ENCODE results near the gene ZNF566.
"Not testable (repeated sequence)": the region's sequence is repeated elsewhere in the genome, so short reads cannot be mapped to it uniquely, and the experiment has no call there.

Gene ZNF566

DNA sequence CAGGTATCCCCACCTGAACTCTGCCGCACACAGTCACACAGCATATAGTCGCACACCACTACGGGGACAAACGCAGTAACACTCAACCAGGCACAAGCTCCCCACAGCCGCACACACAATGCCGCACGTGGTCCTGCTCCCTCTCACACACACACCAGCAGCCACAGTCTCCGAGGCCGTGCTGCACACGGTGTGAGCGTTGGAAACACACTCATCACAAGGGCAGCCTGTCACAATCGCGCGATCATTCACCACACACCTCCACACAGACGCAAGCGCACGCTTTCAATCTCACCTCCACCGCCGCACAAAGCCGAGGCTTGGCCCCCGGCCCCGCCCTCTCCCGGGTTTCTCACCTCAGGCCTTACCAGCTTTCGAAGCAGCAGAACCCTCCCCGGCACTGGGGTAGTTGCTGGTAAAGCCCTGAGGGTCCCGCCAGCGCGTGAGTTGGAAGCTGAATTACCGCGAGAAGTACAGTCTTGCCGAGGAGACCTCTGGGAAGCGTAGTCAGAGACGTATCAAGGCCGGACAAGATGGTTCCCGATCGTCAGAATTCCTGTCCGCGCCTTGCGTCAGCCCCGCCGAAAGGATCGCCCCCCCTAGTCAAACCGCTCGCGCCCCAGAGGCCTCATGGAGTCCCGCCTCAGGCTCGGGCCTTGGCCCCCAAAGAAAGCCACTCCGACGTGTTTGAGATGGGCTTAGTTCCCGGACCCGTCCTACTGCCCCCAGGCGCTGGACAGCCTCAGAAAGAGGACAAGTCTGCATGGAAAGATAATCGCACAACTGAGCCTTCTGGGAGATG, at the start of gene ZNF566:
Gene ZNF566, minus strand, starts transcription at position 444 of the 802 bp plus-strand sequence. CDS start 13,004 bp downstream, outside the sequence.
- DNase-seq (ENCODE audit: low read depth in 2 of 2), result peak; percentile 92 to 94

DNA sequence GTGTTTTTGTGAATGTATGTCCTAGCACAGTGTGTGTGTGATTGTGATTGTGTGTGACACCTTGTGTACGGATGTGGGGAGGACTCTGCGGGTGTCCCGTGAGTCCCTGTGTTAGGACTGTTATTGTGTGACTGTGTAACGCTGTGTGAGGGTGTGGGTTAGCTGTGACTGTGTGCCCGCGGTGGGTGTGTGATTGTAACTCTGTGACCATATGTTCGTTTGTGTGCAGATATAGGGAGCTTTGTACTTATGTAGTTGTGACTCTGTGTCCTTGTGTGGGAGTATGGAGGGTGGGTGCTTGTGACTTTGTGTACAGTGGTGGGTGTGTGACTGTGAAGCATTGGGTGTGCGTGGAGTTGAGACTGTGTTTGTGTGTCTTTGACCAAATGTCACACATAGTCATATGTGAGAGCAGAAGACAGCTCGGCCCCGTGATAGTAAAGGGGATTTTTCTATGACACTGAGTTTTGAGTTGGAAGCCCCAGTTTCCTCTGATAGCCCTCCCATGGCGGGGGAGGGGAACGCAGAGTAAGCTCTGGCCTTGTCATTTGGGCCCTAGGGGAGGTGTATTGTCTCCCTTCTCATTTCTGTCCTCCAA, 39.7 kb upstream of the ZNF566 start:
- no peak for DNase-seq (ENCODE audit: low read depth in 2 of 2)

DNA sequence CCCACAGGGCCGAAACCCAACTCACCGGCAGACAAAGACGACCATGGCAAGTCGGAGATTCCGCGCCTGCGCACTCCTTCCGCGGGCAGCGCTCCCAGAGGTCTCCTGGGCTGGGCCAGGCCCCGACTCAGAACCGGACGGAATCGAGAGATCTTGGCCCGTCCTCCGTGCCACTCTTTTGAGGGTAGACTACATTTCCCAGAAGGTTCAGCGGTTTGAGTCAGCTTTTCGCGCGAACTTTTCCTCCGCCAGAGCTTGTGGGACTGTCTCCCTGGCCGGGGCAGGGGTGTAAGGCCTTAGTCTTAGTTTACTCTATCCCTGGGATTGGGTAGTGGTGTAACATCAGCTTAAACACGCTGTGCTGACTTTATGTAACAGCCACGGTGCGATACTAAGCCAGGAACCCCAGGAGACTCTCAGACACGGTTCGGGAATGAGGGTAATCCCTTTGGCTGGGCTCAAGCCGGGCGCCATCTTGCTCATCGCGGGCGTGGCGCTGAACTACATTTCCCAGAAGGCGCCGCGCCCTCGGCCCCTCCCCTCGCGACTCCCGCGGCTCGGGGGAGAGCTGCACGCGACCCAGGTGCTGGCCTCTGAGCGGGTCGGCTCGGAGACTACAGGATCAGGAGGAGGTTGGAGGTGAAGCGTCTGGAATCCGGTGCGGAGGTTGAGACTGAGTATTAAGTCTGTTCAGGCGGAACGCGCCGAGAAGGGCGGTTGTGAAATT, 39.0 kb upstream of the ZNF566 start, which contains the start of gene ZNF260:
Gene ZNF260, minus strand, starts transcription at position 78 of the 727 bp plus-strand sequence. CDS start 13,033 bp downstream, outside the sequence.
- DNase-seq (ENCODE audit: low read depth in 2 of 2), result peak; percentile 93 to 95

DNA sequence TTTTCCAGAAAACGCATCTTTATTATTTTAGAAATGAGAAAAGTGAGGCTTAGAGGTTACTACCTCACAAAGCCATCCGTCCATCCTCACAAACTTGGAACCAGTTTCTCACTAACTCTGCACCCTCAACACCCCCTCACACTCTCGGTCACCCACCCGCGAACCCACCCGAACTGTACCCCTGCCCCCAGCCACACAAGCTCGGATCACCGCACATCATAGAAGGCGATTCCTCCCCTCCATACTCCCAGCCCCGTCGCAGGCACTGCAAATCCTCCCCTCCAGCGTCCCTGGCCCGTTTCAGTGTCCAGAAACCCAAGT, 38.5 kb upstream of the ZNF566 start:
- no peak for DNase-seq (ENCODE audit: low read depth in 2 of 2)

DNA sequence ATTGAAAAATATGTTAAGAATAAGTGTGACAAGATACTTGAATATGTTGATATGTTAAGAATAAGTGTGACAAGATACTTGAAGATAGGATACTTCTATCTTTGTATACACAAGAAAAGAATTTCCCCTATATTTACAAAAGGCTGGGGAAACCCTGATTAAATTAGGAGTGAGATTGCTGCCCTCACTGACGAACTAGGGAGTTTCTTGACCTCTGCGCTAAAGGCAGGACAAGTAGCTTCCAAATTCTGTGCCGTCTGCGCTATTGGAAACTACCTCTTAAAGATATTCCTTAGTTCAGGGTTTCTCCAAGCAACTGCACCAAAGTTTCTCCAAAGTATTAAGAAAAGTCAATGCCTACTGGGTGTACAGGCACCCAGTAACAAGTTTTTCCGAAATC, 38.0 kb upstream of the ZNF566 start:
- no peak for DNase-seq (ENCODE audit: low read depth in 2 of 2)

DNA sequence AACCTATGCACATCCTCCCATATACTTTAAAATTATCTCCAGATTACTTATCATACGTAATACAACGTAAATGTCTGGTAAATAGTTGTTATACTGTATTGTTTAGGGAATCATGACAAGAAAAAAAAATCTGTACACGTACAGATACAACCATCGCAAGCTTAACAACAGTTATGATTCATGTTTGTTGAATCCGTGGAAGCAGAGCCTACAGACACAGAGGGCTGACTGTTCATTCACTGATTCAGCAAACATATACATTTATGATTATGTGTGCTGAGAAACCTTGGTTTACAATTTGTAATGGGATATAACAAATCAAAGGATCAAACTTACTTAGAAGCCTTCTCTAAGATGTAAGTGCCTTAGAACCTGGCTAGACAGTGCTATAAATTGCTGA, 37.2 kb upstream of the ZNF566 start:
- no peak for DNase-seq (ENCODE audit: low read depth in 2 of 2)

DNA sequence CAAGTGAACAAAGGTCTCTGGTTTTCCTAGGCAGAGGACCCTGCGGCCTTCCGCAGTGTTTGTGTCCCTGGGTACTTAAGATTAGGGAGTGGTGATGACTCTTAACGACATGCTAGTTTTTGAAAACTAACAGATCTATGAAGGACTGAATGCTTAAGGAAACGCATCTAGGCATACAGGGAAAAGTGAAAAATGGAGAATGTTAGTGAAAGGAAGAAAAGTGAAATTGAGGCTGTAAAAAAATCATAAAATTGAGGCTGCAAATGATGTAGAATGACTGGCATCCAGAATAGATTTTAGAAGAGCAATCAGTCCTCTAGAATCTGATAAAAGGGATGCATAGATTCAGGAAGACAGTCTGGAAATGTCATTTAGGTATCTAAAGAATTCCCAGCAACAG, 35.3 kb upstream of the ZNF566 start:
- no peak for DNase-seq (ENCODE audit: low read depth in 2 of 2)

DNA sequence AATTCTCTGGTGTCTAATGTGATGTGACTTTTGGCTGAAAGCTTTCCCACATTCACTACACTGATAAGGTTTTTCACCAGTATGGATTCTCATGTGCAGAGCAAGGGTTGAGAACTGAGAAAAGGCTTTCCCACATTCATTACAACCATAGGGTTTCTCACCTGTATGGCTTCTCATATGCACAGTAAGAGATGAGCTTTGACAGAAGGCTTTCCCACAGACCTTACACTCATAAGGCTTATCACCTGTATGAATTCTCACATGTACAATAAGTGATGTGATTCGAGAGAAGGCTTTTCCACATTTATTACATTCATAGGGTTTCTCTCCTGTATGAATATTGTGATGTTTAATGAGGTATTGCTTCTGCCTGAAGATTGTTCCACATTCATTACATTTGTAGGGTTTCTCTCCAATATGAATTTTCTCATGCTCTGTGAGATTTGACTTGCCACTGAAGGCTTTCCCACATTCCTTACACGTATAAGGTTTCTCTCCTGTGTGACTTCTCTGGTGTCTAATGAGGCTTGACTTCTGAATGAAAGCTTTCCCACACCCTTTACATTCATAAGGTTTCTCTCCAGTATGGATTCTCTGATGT, 24.8 kb upstream of the ZNF566 start:
- no peak for DNase-seq (ENCODE audit: low read depth in 2 of 2)

DNA sequence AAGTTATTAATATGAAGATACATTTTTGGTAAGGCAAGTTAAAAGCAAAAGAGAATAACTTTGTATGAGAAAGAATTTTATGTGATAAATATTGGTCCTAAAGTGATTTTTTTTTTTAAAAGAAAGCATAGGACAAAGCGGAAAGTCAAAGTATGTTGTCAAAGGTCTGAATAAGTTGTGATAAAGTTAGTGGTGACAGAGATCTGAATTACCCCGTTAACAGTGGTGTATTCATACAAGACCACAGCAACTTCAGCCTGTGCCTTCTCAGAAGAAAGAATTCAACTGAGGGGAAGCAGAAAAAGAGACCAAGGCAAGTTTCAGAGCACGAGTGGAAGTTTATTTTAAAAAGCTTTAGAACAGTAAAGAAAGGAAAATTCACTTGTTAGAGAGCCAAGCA, 19.0 kb upstream of the ZNF566 start:
- DNase-seq (ENCODE audit: low read depth in 2 of 2), result no peak

DNA sequence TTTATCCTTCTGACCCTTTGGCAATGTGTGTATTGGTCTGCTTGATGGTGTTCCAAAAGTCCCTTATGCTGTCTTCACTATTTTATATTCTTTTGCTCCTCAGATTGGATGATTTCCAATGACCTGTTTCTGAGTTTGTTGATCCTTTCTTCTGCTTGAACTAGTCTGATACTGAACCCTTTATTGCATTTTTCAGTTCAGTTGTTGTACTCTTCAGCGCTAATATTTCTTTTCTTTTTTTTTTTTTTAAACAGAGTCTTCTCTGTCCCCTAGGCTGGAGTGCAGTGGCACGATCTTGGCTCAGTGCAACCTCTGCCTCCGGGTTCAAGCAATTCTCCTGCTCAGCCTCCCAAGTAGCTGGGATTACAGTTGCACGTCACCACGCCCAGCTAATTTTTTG, 12.6 kb upstream of the ZNF566 start:
- DNase-seq (ENCODE audit: low read depth in 2 of 2), result no peak

DNA sequence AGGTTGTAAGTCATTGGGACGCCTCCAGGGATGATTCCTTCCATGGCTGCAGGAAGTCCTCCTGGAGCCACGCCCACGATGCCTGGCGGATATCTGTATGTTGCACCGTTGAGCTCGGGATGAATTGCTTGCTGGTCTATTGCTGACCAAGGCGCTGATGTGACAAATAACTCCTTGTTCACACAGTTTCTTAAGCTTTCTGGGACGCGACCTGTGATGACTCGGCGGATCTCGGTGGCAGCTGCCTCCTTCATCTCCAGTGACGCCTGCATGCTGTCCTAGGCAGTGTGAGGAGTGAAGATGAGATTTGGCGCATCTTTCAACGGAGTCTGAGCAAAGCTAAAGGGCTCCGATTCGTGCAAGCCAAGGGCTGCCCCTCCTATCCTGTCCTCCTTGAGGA, 7.6 kb upstream of the ZNF566 start:
- no peak for DNase-seq (ENCODE audit: low read depth in 2 of 2)

DNA sequence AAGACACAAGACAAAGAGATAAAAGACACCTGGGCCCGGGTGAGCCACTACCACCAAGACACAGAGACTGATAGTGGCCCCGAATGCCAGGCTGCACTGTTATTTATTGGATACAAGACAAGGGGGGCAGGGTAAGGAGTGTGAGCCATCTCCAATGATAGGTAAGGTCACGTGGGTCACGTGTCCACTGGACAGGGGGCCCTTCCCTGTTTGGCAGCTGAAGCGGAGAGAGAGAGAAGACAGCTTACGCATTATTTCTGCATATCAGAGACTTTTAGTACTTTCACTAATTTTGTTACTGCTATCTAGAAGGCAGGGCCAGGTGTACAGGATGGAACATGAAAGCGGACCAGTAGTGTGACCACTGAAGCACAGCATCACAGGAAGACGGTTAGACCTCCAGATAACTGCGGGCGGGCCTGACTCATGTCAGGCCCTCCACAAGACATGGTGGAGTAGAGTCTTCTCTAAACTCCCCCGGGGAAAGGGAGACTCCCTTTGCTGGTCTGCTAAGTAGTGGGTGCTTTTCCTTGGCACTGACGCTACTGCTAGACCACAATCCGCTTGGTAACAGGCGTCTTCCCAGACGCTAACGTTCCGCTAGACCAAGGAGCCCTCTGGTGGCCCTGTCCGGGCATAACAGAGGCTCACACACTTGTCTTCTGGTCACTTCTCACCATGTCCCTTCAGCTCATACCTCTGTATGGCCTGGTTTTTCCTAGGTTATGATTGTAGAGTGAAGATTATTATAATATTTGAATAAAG, 3.5 kb upstream of the ZNF566 start:
- DNase-seq (ENCODE audit: low read depth in 2 of 2), result peak in 1 of 2 experiments; percentile 3

DNA sequence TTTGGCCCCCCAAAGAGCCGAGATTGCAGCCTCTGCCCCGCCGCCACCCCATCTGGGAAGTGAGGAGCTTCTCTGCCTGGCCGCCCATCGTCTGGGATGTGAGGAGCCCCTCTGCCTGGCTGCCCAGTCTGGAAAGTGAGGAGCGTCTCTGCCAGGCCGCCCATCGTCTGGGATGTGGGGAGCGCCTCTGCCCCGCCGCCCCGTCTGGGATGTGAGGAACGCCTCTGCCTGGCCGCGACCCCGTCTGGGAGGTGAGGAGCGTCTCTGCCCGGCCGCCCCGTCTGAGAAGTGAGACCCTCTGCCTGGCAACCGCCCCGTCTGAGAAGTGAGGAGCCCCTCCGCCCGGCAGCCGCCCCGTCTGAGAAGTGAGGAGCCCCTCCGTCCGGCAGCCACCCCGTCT, 1.5 kb upstream of the ZNF566 start:
- DNase-seq (ENCODE audit: low read depth in 2 of 2), result not testable (repeated sequence)

DNA sequence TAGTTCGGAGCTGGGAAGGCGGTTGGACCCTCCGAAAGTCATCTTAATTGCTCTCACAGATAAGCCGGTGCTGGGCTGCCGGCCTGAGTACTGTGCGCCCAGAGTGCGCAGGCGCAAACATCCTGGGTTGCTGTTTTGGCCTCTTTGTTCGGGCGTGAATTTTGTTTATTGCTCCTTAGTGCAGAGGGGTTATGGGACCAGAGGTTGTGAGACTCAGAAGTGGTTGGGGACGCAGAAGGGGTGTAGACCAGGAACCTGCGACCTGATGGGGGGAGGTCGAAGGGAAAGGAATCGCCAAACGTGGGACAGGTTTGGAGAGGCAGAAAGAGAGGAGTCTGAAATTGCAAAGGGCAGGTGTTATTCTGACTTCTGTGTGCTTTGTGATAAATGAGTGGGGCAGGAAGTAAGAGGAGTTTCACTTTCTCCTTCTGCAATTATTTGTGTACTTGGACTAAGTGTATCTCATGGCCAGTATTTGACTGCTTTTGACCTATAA, 607 bp upstream of the ZNF566 start:
- peak; percentile 89 to 90 for DNase-seq (ENCODE audit: low read depth in 2 of 2)

DNA sequence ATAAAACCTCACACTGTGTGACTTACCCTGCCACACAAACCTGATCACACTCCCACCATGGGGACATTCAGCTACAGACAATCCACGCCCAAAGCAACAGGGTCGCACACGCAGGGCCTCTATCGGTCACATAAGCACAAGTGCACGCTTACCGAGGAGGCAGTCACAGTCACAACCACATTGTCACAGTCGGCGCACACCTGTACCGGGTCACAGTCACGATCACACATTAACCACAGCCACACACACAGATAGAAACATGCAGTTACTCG, 579 bp downstream of the ZNF566 start:
- no peak for DNase-seq (ENCODE audit: low read depth in 2 of 2)

DNA sequence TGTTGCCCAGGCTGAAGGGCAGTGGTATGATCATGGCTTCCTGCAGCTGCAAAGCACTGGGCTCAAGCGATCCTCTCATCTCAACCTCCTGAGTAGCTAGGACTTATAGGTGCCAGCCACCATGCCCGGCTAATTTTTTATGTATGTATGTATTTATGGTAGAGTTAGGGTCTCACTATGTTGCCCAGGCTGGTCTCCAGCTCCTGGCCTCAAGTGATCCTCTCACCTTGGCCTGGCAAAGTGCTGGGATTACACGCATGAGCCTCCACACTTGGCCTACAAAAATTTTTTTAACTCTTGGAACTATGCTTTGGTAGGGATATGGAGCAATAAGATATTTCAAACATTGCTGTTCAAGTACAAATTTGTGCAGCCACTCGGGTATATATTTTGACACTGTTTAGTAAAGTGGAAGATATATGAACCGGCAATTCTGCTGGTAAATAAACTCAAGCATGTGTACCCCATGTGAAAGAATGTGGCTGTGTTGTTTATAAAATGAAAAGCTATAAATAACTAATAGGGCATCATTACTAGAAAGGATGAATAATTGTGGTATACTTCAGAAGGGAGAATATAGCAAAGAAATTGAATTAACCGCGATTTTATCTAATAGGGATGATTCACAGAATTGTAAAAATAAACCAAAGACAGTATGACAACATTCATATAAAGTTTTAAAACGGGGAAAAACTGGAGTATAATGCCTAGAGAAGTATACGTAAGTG, 1.1 kb downstream of the ZNF566 start:
- no peak for DNase-seq (ENCODE audit: low read depth in 2 of 2)

DNA sequence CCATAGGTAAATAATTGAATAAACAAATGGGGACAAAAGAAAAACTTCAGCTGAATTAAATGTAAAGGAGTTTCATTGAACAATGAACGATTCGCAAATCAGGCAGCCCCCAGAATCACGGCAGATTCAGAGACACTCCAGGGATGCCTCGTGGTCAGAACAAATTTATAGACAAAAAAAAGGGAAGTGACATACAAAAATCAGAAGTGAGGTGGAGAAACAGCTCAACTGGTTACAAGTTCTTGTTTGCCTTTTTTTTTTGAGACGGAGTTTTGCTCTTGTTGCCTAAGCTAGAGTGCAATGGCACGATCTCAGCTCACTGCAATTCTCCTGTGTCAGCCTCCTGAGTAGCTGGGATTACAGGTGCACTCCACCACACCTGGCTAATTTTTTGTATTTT, 5.7 kb downstream of the ZNF566 start:
- no peak for DNase-seq (ENCODE audit: low read depth in 2 of 2)

DNA sequence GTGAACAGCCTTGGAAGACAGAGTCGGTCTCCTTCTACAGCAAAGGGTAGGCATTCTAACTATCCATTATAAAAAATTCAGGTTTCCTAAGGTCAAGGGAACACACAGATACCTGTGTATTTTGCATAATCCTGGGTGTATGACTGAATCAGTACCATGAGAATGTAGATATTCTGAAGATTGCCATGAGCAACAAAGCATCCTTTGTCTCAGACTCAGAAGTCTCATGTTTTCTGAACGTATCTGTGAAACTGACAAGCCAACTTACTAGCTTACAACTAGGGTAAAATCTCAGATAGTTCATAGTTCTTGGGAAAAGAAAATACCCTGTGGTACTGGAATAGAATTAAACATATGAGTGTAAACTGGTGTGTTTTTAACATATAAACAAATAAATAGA, 6.5 kb downstream of the ZNF566 start:
- no peak for DNase-seq (ENCODE audit: low read depth in 2 of 2)

DNA sequence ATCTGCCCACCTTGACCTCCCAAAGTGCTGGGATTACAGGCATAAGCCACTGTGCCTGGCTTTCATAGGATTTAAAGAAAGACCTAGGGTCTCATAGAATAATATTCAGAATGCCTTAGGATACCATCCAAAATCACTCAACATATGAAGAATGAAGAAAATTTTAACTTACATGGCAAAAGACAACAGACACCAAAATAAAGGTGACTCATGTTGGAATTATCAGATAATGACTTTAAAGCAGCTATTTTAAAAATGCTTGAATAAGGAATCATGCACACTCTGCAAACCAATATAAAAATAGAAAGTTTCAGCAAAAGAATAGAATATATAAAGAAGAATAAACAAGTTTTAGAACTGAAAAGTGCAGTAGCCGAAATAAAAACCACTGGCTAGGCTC, 29.3 kb downstream of the ZNF566 start:
- no peak for DNase-seq (ENCODE audit: low read depth in 2 of 2)

DNA sequence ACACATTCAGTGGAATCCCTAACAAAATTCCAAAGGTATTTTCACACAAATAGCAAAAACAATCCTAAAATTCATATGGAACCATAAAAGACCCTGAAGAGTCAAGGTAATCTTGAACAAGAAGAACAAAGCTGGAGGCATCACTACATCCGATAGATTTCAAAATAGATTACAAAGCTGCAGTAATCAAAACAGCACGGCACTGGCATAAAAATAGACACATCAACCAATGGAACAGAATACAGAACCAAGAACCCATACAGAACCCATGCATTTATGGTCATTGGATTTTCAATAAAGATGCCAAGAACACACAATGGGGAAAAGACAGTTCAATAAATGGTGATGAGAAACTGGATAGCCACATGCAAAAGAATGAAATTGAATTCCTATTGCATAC, 32.5 kb downstream of the ZNF566 start:
- DNase-seq (ENCODE audit: low read depth in 2 of 2), result no peak

DNA sequence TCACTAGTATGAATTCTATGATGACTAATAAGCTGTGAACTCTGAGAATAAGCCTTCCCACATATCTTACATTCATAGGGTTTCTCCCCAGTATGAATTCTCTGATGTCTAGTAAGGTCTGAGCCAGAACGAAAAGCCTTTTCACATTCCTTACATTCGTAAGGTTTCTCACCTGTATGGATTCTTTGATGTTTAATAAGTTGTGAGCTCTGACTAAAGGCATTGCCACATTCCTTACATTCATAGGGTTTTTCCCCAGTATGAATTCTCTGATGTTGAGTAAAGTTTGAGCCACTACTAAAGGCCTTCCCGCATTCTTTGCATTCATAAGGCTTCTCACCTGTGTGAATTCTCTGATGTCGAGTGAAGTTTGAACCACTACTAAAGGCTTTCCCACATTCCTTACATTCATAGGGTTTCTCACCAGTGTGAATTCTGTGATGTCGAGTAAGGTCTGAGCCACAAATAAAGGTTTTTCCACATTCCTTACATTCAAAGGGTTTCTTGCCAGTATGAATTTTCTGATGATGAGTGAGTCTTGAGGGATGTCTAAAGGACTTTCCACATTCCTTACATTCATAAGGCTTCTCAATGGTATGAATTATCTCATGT, 40.2 kb downstream of the ZNF566 start:
- no peak for DNase-seq (ENCODE audit: low read depth in 2 of 2)

Measured in fibroblast of skin of left quadriceps (primary cell).